ENCODE measurements around the gene SIGLEC7.

Gene SIGLEC7

DNA sequence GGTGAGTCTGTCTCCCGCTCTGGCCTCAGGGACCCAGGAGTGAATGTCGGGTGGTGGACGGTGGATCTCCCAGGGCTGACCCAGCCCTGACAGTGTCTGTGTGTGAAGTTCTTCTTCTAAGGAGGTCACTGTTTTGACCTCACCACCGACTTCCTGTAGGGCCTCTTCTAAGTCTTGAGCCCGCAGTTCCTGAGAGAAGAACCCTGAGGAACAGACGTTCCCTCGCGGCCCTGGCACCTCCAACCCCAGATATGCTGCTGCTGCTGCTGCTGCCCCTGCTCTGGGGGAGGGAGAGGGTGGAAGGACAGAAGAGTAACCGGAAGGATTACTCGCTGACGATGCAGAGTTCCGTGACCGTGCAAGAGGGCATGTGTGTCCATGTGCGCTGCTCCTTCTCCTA, at the start of gene SIGLEC7:
Gene SIGLEC7 (plus strand): TSS at position 183 of the 400 bp plus-strand sequence. CDS start 69 bp downstream, at position 252.
- DNase-seq: no peak

- DNase-seq: no peak
These were observed 49.0 kb upstream of the SIGLEC7 start for GRCh38 chr19:51093101-51093500.

- no peak for DNase-seq
These were observed 48.4 kb upstream of the SIGLEC7 start for GRCh38 chr19:51093510-51094345.

- no peak for DNase-seq
These were observed 47.3 kb upstream of the SIGLEC7 start for GRCh38 chr19:51094696-51095279.

DNA sequence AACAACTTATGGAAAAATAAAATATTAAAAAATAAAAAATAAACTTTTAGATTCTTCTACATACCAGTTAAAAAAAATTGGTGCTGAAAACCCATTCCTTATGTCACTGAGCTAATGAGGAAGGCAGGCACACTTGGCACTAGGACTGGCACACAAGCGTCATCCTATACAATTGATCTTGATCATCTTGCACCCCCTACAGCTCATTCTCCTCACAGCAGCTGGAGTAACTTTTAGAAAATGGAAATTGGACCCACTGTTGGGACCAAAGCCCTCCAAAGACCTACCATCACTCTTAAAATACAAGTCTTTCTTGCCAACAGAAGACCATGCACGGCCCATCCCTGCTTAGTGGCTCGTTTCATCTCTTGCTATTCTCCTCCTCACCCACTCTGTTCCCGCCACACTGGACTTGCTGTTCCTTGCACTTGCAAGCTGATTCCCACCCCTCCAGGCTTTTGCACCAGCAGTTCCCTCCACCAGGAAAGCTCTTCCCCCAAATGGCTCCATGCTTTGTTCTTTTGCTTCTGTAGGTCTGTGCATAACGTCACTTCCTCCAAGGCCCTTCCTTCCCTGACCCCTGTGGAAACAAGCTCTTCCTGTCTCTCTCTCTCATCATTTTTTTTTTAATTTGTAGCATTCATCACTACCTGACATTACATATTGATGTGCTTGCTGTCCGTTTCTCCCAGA, 45.5 kb upstream of the SIGLEC7 start:
- DNase-seq: no peak

DNA sequence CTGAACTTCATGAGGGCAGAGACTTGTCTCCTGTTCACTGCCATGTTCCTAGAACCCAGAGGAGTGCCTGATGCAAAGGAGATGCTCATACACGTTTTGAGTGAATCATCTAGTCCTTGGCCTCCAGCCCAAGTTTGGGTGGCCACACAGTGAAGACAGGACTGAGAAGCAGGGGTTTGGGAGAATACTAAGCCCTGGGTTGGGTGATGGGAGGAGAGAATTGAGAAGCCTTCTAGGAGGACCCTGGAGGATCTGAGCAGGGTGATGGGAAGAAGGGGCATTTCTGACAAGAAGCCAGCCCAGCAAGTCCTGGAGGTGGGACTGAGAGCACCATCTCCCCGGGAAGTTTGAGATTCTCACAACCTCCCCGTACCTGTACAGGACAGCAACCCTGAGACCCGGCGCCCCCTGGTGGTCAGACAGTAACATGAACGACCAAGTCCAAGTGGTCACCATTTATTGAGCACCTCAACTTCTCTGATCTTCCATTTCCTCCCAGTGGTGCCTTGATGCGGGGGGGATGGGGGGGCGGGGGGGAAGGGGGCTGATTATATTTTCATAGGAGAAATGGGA, 44.8 kb upstream of the SIGLEC7 start:
- peak; percentile 22 for DNase-seq

- DNase-seq: no peak
These were observed 44.3 kb upstream of the SIGLEC7 start for GRCh38 chr19:51097796-51098195.

DNA sequence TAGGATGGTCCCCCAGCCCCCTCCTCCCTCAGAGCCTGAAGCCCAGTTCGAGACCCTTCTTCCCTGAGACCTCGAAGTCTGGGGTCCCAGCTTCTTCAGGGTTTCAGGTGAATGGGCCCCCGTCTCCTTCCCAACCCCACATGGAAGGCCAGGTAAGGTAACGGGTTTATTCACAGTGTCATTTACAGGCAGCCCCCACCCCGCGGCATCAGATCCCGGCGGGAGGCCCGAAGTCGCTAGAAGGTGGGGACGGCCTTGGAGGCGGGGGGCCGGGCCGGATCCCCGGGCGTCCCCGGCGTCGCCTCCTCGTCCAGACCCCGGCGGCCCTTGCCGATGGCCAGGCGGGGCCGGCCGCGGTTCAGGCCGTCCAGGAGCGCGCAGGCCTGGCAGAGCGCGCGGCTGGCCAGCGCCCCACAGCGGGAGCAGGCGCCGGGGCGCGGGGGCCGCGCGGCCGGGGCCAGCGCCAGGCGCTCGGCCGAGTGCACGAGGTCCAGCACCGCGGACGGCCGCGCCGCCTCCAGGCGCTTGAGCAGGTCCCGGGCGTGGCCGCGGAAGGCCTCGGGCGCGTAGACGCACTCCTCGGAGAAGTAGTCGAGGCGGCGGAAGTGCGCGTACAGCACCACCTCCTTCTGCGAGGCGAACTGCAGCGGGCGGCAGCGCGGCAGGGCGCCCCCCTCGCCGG, 43.6 kb upstream of the SIGLEC7 start:
- no peak for DNase-seq

- DNase-seq: no peak
These were observed 43.1 kb upstream of the SIGLEC7 start for GRCh38 chr19:51099047-51099382.

DNA sequence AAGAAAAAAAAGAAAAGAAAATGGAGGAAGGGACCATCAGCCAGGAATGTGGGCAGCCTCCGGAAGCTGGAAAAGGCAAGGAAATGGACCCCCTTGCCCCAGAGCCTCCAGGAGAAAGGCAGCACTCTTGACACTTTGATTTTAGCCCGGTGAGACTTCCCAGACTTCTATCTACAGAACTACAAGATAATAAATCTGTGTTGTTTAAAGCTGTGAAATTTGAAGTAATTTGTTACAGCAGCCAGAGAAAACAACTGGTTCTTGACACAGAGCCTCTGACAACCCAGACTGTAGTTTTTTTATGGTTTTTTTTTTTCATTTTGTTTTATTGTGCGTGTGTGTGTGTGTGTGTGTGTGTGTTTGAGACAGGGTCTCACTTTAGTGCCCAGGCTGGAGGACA, 41.5 kb upstream of the SIGLEC7 start:
- no peak for DNase-seq

DNA sequence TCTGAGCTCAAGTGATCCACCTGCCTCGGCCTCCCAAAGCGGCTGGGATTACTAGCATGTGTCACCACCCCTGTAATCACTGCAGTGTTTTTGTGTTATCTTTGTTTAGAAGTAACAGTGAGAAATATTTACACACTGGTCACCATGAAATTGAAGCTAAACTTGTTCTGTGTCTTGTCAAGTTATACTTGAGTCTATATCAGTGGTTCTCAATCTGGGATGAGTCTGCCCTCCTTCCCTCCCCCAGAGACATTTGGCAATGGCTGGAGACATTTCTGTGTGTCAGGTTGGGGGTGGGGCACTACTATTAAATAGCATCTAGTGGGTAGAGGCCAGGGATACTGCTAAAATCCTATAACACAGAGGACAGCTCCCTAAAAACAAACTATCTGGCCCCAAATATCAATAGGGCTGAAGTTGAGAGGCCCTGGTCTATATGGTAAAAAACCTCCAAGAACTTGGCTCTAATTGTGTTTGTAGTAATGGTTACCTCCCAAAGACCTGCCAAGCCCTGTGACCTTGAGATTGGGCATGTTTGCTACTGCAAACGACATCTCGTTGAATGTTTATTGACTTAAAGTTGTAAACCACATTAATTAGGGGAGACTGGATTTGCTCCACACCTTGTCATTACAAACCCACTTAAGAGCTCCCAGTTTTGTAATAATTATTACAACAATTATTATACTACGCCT, 40.8 kb upstream of the SIGLEC7 start:
- DNase-seq: no peak

DNA sequence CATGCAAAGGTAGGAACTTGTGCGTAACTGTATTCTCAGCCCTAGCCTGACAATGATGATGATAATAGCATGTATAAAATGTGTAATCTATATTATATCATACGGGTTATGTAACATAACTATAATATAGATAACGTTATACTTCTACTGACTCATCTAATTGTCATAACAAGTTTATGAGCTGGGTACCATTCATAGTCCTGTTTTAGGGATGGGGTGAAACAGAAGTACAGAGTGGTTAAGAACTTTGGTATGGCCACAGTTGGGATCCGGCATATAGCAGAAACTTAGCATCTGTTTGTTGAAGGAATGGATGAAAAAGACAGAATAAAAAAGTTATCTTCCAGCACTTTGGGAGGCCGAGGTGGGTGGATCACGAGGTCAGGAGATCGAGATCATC, 39.1 kb upstream of the SIGLEC7 start:
- no peak for DNase-seq

GRCh38 chr19:51103926-51104341, 38.2 kb upstream of the SIGLEC7 start:
- DNase-seq: no peak

- DNase-seq: no peak
These were observed 34.6 kb upstream of the SIGLEC7 start for GRCh38 chr19:51107406-51108065.

- peak; percentile 97 for DNase-seq
These were observed 33.9 kb upstream of the SIGLEC7 start, which contains the start of gene CTU1 for GRCh38 chr19:51108066-51108804. Gene CTU1 (minus strand): TSS chr19:51108409. CDS start chr19:51104569, 3,840 bp downstream.

DNA sequence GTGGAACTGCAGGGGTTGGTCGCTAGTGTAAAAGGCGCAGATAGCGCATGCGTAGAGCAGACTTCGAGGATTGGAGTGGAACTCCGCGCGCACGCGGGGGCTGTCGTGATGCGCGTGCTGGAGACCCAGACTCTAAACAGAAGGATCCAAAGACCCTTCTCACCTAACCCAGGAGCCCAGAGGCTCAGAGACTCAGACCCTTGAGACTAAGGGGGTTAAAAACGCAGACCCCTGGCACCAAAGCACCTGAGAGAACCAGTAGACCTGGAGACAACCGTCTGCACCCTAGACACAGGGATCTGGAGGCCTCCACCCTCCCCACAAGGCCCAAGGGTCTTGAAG, 33.3 kb upstream of the SIGLEC7 start:
- no peak for DNase-seq

DNA sequence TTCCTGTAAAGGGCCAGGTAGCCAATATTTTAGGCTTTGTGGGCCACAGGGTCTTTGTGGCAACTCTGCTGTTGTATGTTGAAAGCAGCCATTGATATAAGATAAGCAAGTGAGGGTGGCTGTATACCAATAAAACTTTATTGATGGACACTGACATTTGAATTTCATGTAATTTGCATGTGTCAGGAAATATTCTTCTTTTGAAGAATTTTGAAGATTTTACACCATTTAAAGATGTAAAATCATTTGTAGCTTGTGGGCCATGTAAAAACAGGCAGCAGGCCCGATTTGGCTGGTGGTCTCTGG, 31.5 kb upstream of the SIGLEC7 start:
- DNase-seq: no peak

DNA sequence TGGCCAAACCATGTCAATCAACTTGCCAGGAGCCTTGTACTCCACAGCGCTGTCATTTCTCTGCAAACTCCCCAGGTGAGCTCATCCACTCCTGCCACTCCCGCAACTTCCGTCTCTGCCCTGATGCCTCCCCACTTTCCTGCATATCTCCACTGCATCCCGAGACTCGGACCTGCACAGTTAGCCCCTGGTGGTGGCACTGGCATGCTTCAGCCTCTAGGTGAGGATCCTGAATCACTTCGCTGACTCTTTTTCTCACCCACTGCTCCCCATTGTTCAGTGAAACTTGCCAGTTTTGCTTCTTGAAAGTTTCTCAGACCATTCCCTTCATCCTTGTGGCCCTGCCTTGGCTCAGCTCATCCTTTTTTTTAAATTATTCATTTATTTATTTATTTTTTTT, 30.5 kb upstream of the SIGLEC7 start:
- DNase-seq: no peak

GRCh38 chr19:51114087-51114729, 27.9 kb upstream of the SIGLEC7 start:
- no peak for DNase-seq

- DNase-seq: no peak
These were observed 25.3 kb upstream of the SIGLEC7 start for GRCh38 chr19:51116736-51117286.

DNA sequence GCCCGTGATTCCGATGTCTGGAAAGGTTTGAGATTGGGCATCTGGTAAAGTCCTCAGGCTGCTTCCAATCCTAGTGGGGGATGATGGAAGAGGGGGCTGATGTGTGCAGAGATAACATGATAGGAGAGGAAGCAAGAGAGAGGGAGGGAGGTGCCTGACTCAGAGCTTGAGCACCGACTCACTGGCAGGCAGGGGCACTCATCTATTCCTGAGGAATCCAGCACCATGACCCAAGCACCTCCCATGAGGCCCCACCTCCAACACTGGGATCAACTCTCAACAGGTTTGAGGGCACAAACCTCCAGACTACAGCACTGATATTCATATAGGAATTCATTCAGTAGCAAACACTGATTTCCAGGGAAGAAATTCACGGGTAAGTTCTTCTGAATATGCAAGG, 23.0 kb upstream of the SIGLEC7 start:
- no peak for DNase-seq

Measured in NCI-H345 (cell line).